ENCODE results near the gene RUSC1. TPM values are rescaled to one million over a fixed set of nuclear protein-coding genes. Genes with fewer than 3 reads are reported as not detected.

RUSC1 gene
- 8.8 and 14.9 TPM in 2 replicates for total RNA-seq

GRCh38 chr1:155320661-155321617 is at the start of gene RUSC1:
TSS of gene RUSC1 (plus strand) at chr1:155320894. CDS start at chr1:155321774, 880 bp downstream.

DNA sequence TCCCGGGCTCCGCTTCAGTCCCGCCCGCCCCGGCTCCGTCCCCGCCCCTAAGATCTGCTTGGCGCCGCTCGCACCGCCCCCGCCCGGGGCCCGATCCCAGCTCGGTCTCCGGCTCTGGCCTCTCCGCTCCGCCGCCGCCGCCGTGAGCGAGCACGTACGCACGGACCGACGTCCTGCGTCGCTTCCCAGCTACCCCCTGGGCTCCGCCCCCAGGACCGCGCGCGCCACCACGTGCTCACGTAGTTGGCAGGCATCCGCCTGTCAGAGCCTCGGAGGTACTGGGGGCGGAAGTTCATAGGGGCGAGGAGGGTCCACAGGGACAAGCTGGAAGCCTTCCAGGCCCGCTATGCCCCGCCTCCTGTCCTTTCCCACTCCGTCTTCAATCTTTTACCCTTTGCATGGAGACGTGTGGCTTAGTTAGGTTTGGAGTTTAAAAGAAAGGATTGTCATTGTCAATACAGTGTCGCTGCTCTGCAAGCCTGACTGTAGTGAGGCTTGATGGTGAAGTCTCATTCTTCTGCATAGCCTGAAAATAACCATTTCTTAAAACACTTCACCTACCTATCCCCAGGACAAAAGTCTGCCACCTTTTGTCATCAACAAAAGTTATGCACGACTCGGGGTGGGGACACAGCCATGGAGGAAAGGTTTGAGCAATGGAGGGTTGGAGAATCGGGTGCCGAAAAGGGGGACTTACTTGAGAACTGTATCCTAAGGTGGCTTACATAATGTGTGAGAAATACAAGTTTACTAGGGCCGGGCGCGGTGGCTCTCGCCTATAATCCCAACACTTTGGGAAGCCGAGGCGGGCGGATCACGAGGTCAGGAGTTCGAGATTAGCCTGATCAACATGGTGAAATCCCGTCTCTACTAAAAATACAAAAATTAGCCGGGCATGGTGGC is 47.1 kb upstream of the RUSC1 start, which contains the start of gene CLK2:
Gene CLK2, minus strand, starts transcription at position 162 of the 903 bp plus-strand sequence. CDS start 2,527 bp downstream, outside the sequence.

GRCh38 chr1:155277070-155277901 is 43.4 kb upstream of the RUSC1 start, which contains the start of gene HCN3:
TSS of gene HCN3 (plus strand) at chr1:155277463. CDS start at chr1:155277591, 128 bp downstream.

GRCh38 chr1:155301342-155301841 is 19.3 kb upstream of the RUSC1 start, which contains the start of gene PKLR:
TSS of gene PKLR (minus strand) at chr1:155301438. CDS start at chr1:155301395, 43 bp downstream.

DNA sequence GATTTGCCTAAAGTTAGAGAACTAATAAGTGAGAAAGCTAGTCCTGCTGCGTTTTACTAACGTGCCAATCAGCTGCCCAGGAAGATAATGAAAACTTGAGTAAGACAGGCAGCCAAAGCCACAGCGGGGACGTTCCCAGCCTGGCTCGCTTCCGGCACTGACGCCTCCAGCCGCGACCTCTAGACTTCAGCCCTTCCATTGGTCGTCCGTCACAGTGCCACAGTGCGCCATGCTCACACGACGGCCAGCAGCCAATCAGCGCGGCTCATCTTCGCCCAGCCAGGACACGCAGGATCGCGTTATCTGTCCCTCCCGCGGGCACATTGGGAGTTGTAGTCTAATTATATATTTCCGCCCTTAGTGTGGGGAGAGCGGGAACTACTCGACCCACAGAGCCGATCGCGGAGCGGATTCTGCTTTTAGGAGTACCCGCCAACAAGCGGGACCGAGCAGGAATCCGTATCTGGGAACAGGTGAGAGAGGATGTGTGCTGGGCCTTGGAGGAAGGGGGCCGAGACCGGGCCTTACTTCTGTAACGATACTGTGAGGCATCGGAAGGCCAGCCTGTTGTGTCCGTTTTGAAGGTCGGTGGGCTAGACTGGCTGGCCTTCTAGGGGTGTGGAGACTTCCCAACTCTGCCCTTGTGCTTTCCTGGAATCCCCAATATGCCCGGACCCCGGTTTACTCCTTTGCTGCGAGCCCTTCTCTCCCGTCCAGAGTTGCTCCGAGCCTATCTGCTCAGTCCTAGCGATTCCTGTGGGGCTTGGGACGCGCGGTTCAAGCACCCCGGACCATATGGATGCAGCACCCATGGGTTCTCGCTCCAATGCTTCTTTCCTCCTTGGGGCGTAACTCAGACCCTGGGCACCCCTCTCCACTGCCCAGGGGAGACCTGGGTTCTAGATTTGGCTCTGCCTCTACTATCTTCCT is 11.9 kb upstream of the RUSC1 start, which contains the start of gene FDPS:
Gene FDPS, plus strand, starts transcription at position 374 of the 930 bp plus-strand sequence. CDS start 924 bp downstream, outside the sequence.

Other genes starting within 250 kb of the RUSC1 start
- 0.76 and 0.97 TPM in 2 replicates for gene EFNA3, start 242.1 kb upstream of the RUSC1 start, total RNA-seq
- 57.0 and 96.1 TPM in 2 replicates for gene EFNA1, start 193.0 kb upstream of the RUSC1 start, total RNA-seq
- gene SLC50A1, start 185.0 kb upstream of the RUSC1 start, total RNA-seq: 33.8 and 45.1 TPM in 2 replicates
- gene DPM3, start 180.4 kb upstream of the RUSC1 start, total RNA-seq: 24.2 and 50.0 TPM in 2 replicates
- 61.1 and 119 TPM in 2 replicates for gene KRTCAP2, start 147.6 kb upstream of the RUSC1 start, total RNA-seq
- gene TRIM46, start 147.0 kb upstream of the RUSC1 start, total RNA-seq: 3.5 and 3.9 TPM in 2 replicates
- gene THBS3, start 113.0 kb upstream of the RUSC1 start, total RNA-seq: 8.2 and 12.3 TPM in 2 replicates
- gene MTX1, start 112.2 kb upstream of the RUSC1 start, total RNA-seq: 58.1 and 85.8 TPM in 2 replicates
- gene ENTREP3, start 65.4 kb upstream of the RUSC1 start, total RNA-seq: 4.5 and 5.2 TPM in 2 replicates
- 22.3 and 29.2 TPM in 2 replicates for gene SCAMP3, start 58.5 kb upstream of the RUSC1 start, total RNA-seq
- gene CLK2, start 47.4 kb upstream of the RUSC1 start, total RNA-seq: 14.3 and 21.7 TPM in 2 replicates
- 0.30 and 0.32 TPM in 2 replicates for gene HCN3, start 43.4 kb upstream of the RUSC1 start, total RNA-seq
- gene PKLR, start 19.5 kb upstream of the RUSC1 start, total RNA-seq: not detected in 2 replicates
- gene FDPS, start 12.0 kb upstream of the RUSC1 start, total RNA-seq: 529 and 554 TPM in 2 replicates
- 14.6 and 15.0 TPM in 2 replicates for gene ASH1L, start 241.9 kb downstream of the RUSC1 start, total RNA-seq

Measured in epithelial cell of umbilical artery (primary cell).